GM18873 (cell line): ENCODE results near the gene ST6GALNAC6.
"Not testable (repeated sequence)": the region's sequence is repeated elsewhere in the genome, so short reads cannot be mapped to it uniquely, and the experiment has no call there.

Source experiments
- ATAC-seq: cut with Tn5 transposase; IDR thresholded peaks from one replicate; pipeline ENCODE4 v1.9.1; 2021; ENCODE audit warnings: mild to moderate bottlenecking, moderate library complexity, moderate number of reproducible peaks; ENCODE audit not compliant: unreplicated experiment, low FRiP score

The ST6GALNAC6 gene

GRCh38 chr9:127876026-127876763, 23.2 kb downstream of the ST6GALNAC6 start:
- no peak for ATAC-seq

GRCh38 chr9:127875306-127875966, 24.0 kb downstream of the ST6GALNAC6 start:
- no peak for ATAC-seq

- no peak for ATAC-seq
These were observed 24.8 kb downstream of the ST6GALNAC6 start for GRCh38 chr9:127874301-127875221.

- ATAC-seq = no peak
These were observed 25.5 kb downstream of the ST6GALNAC6 start for GRCh38 chr9:127873886-127874285.

- no peak for ATAC-seq
These were observed 26.1 kb downstream of the ST6GALNAC6 start for GRCh38 chr9:127873223-127873691.

GRCh38 chr9:127872369-127873222, 26.8 kb downstream of the ST6GALNAC6 start:
- ATAC-seq = no peak

- ATAC-seq = no peak
These were observed 27.9 kb downstream of the ST6GALNAC6 start for GRCh38 chr9:127871531-127871930.

- no peak for ATAC-seq
These were observed 28.5 kb downstream of the ST6GALNAC6 start for GRCh38 chr9:127870887-127871286.

GRCh38 chr9:127870153-127870491, 29.3 kb downstream of the ST6GALNAC6 start:
- not testable (repeated sequence) for ATAC-seq

- no peak for ATAC-seq
These were observed 29.9 kb downstream of the ST6GALNAC6 start for GRCh38 chr9:127869310-127870152.

- ATAC-seq = no peak
These were observed 31.0 kb downstream of the ST6GALNAC6 start for GRCh38 chr9:127868278-127868902.

- ATAC-seq = no peak
These were observed 31.8 kb downstream of the ST6GALNAC6 start for GRCh38 chr9:127867356-127868277.

GRCh38 chr9:127866535-127866934, 32.9 kb downstream of the ST6GALNAC6 start:
- ATAC-seq = no peak

GRCh38 chr9:127865645-127866464, 33.5 kb downstream of the ST6GALNAC6 start:
- no peak for ATAC-seq

GRCh38 chr9:127863191-127863621, 36.2 kb downstream of the ST6GALNAC6 start:
- no peak for ATAC-seq

GRCh38 chr9:127862075-127863011, 37.1 kb downstream of the ST6GALNAC6 start:
- no peak for ATAC-seq
